PC-3 (cell line): ENCODE measurements around the gene PRSS33.

Source experiments
- EZH2 ChIP-seq: fragments of 300-600 bp; sonication (generic); IDR thresholded peaks from one replicate; pipeline ENCODE4 v1.6.1; 2017; ENCODE audit warnings: antibody characterized with exemption, mild to moderate bottlenecking, low read length; ENCODE audit not compliant: unreplicated experiment
- EZH2phosphoT487 ChIP-seq: fragments of 300-600 bp; sonication (generic); IDR thresholded peaks from 2 replicates; pipeline ENCODE4 v1.6.1; 2018; ENCODE audit warnings: mild to moderate bottlenecking, antibody characterized with exemption, low read length, borderline replicate concordance
- TF ChIP-seq, protein P1 (sequence below): fragments of 300-600 bp; sonication (generic); conservative IDR thresholded peaks from 2 replicates; pipeline ENCODE4 v1.5.1; 2017; ENCODE audit warnings: antibody characterized with exemption, low read depth, mild to moderate bottlenecking, low read length

DNA sequence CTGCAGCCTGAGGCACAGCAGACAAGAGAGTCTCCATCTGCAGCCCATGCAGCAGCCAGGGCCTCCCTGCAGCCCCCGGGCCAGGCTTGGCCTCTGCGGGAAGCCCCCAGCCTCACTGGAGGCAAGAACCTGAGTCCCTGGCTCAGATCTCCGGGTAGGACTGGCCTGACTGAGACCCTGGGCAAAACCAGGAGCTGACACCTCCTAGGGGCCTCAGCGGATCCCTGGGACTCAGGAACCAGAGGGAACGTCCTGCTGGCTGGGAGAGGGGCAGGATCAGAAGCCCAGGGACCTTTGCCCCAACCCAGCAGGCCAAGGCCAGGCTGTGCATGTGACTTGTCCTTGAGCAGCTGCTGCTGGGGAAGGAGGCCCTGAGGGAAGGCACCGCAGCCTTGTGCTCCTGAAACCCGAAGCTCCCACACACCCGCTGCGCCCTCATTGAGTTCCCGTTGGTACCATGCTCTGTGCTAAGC is 28.0 kb upstream of the PRSS33 start:
- TF ChIP-seq, protein P1, sequence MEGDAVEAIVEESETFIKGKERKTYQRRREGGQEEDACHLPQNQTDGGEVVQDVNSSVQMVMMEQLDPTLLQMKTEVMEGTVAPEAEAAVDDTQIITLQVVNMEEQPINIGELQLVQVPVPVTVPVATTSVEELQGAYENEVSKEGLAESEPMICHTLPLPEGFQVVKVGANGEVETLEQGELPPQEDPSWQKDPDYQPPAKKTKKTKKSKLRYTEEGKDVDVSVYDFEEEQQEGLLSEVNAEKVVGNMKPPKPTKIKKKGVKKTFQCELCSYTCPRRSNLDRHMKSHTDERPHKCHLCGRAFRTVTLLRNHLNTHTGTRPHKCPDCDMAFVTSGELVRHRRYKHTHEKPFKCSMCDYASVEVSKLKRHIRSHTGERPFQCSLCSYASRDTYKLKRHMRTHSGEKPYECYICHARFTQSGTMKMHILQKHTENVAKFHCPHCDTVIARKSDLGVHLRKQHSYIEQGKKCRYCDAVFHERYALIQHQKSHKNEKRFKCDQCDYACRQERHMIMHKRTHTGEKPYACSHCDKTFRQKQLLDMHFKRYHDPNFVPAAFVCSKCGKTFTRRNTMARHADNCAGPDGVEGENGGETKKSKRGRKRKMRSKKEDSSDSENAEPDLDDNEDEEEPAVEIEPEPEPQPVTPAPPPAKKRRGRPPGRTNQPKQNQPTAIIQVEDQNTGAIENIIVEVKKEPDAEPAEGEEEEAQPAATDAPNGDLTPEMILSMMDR: no peak
- TF ChIP-seq EZH2phosphoT487 (no peak), EZH2 (no peak)
